ENCODE results near the gene REEP2.

REEP2 gene

DNA sequence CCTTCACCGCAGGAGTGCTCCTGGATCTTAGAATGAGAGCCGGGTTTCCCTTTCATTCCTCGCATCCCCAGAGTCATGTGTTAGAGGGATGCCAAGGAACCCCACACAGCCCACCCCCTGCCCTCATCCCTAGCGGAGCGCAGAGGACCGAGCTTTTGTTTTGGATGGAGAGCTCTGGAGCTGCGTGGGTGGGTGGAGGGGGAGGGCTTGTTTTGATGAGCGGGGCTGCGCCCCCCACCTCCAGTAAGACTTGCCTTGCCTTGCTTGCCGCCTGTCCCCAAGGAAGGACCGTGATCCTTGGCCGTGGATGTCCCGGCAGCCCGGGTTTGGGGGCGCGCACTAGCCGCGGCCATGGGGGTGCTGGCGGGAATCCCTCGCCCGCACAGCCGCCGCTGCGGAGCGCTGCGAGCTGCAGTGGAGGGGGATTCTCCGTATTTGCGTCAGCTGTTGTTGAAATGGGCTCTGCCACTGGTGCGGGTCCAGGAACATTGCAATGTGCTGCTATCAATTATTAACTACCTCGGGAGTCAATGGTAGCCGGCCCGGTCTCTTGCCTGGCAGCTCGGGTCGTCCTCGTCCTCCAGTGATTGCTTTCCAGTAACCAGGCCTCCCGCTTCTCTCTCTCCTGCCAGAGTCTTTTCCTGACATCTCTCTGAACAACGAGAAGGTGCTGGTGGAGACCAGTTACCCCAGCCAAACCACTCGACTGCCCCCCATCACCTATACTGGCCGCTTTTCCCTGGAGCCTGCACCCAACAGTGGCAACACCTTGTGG is 27.5 kb downstream of the REEP2 start:
- H3K4me3 ChIP-seq (ENCODE audit: low read depth, low read length): peak overlapping the region; percentile 74
- no peak for DNase-seq (ENCODE audit: low read depth)
- TF ChIP-seq, protein P1, sequence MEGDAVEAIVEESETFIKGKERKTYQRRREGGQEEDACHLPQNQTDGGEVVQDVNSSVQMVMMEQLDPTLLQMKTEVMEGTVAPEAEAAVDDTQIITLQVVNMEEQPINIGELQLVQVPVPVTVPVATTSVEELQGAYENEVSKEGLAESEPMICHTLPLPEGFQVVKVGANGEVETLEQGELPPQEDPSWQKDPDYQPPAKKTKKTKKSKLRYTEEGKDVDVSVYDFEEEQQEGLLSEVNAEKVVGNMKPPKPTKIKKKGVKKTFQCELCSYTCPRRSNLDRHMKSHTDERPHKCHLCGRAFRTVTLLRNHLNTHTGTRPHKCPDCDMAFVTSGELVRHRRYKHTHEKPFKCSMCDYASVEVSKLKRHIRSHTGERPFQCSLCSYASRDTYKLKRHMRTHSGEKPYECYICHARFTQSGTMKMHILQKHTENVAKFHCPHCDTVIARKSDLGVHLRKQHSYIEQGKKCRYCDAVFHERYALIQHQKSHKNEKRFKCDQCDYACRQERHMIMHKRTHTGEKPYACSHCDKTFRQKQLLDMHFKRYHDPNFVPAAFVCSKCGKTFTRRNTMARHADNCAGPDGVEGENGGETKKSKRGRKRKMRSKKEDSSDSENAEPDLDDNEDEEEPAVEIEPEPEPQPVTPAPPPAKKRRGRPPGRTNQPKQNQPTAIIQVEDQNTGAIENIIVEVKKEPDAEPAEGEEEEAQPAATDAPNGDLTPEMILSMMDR (IDR thresholded peaks at IDR 0.05; ENCODE audit: low read depth, low read length, missing control alignments): no peak
- in situ Hi-C loops (cut with HindIII; ENCODE audit: low sequenced_read_pairs): no loop called here

DNA sequence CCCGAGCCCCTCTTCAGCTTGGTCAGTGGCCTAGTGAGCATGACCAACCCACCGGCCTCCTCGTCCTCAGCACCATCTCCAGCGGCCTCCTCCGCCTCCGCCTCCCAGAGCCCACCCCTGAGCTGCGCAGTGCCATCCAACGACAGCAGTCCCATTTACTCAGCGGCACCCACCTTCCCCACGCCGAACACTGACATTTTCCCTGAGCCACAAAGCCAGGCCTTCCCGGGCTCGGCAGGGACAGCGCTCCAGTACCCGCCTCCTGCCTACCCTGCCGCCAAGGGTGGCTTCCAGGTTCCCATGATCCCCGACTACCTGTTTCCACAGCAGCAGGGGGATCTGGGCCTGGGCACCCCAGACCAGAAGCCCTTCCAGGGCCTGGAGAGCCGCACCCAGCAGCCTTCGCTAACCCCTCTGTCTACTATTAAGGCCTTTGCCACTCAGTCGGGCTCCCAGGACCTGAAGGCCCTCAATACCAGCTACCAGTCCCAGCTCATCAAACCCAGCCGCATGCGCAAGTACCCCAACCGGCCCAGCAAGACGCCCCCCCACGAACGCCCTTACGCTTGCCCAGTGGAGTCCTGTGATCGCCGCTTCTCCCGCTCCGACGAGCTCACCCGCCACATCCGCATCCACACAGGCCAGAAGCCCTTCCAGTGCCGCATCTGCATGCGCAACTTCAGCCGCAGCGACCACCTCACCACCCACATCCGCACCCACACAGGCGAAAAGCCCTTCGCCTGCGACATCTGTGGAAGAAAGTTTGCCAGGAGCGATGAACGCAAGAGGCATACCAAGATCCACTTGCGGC is 28.2 kb downstream of the REEP2 start:
- peak overlapping the region; percentile 74 for H3K4me3 ChIP-seq (ENCODE audit: low read depth, low read length)
- TF ChIP-seq, protein P1 (IDR thresholded peaks at IDR 0.05; ENCODE audit: low read depth, low read length, missing control alignments): no peak
- no peak for DNase-seq (ENCODE audit: low read depth)
- in situ Hi-C loops (cut with HindIII; ENCODE audit: low sequenced_read_pairs): no loop called here

DNA sequence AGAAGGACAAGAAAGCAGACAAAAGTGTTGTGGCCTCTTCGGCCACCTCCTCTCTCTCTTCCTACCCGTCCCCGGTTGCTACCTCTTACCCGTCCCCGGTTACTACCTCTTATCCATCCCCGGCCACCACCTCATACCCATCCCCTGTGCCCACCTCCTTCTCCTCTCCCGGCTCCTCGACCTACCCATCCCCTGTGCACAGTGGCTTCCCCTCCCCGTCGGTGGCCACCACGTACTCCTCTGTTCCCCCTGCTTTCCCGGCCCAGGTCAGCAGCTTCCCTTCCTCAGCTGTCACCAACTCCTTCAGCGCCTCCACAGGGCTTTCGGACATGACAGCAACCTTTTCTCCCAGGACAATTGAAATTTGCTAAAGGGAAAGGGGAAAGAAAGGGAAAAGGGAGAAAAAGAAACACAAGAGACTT is 28.9 kb downstream of the REEP2 start:
- TF ChIP-seq, protein P1 (IDR thresholded peaks at IDR 0.05; ENCODE audit: low read depth, low read length, missing control alignments): no peak

DNA sequence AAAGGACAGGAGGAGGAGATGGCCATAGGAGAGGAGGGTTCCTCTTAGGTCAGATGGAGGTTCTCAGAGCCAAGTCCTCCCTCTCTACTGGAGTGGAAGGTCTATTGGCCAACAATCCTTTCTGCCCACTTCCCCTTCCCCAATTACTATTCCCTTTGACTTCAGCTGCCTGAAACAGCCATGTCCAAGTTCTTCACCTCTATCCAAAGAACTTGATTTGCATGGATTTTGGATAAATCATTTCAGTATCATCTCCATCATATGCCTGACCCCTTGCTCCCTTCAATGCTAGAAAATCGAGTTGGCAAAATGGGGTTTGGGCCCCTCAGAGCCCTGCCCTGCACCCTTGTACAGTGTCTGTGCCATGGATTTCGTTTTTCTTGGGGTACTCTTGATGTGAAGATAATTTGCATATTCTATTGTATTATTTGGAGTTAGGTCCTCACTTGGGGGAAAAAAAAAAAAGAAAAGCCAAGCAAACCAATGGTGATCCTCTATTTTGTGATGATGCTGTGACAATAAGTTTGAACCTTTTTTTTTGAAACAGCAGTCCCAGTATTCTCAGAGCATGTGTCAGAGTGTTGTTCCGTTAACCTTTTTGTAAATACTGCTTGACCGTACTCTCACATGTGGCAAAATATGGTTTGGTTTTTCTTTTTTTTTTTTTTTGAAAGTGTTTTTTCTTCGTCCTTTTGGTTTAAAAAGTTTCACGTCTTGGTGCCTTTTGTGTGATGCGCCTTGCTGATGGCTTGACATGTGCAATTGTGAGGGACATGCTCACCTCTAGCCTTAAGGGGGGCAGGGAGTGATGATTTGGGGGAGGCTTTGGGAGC is 29.5 kb downstream of the REEP2 start:
- TF ChIP-seq, protein P1 (IDR thresholded peaks at IDR 0.05; ENCODE audit: low read depth, low read length, missing control alignments): no peak
- peak; percentile 43 for DNase-seq (ENCODE audit: low read depth)
- in situ Hi-C loops (cut with HindIII; ENCODE audit: low sequenced_read_pairs): no loop called here
- H3K4me3 ChIP-seq (ENCODE audit: low read depth, low read length): no peak overlapping the region

More for the DNA sequence above, 28.9 kb downstream of the REEP2 start:
- in situ Hi-C loops (cut with HindIII; ENCODE audit: low sequenced_read_pairs): no loop called here
- no peak overlapping the region for H3K4me3 ChIP-seq (ENCODE audit: low read depth, low read length)
- DNase-seq (ENCODE audit: low read depth): no peak

DNA sequence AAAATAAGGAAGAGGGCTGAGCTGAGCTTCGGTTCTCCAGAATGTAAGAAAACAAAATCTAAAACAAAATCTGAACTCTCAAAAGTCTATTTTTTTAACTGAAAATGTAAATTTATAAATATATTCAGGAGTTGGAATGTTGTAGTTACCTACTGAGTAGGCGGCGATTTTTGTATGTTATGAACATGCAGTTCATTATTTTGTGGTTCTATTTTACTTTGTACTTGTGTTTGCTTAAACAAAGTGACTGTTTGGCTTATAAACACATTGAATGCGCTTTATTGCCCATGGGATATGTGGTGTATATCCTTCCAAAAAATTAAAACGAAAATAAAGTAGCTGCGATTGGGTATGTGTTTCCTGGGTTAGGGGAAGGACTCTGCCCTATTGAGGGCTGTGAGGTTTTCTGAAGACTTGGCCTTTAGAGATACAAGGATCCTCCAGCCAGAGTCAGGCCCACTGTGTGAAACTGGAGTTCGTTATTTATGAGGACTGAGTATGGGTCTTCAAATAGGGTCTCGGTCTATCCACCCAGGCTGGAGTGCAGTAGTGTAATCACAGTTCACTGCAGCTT is 30.2 kb downstream of the REEP2 start:
- TF ChIP-seq, protein P1 (IDR thresholded peaks at IDR 0.05; ENCODE audit: low read depth, low read length, missing control alignments): no peak
- in situ Hi-C loops (cut with HindIII; ENCODE audit: low sequenced_read_pairs): no loop called here
- H3K4me3 ChIP-seq (ENCODE audit: low read depth, low read length): no peak overlapping the region
- peak; percentile 84 for DNase-seq (ENCODE audit: low read depth)
